Thoracic aorta (tissue), 2 donors: ENCODE measurements around the gene FAM107B. TPM values are rescaled to one million over a fixed set of nuclear protein-coding genes. Genes with fewer than 3 reads are reported as not detected.

Experiments
- ATAC-seq: fragments of 150-250 bp; one replicate; pipeline ENCODE4 v1.8.0; 2017; ENCODE audit warnings: low read depth; ENCODE audit not compliant: insufficient number of reproducible peaks, low FRiP score
- DNase-seq: peaks from one replicate; pipeline ENCODE4 v3.0.0-alpha.2; 2020; ENCODE audit warnings: low spot score
- H3K27ac ChIP-seq, 2 donors: fragments of 200-600 bp; sonication (generic); 1 replicate in 1 of 2; 2 replicates in 1 of 2; pipeline ENCODE4 v1.5.1; 2016; ENCODE audit warnings: mild to moderate bottlenecking in 2 of 2, moderate library complexity in 2 of 2
- H3K27me3 ChIP-seq: fragments of 200-600 bp; sonication (generic); replicated peaks from 2 replicates; pipeline ENCODE4 v1.6.0; 2016; ENCODE audit warnings: mild to moderate bottlenecking; ENCODE audit not compliant: insufficient read depth
- H3K36me3 ChIP-seq: fragments of 200-600 bp; sonication (generic); one replicate; pipeline ENCODE4 v1.5.1; 2016
- H3K4me1 ChIP-seq, 2 donors: fragments of 200-600 bp; sonication (generic); 1 replicate in 1 of 2; 2 replicates in 1 of 2; pipeline versions ENCODE4 v1.5.1 to v1.6.0; 2016; ENCODE audit warnings: low read depth in 2 of 2, mild to moderate bottlenecking in 1 of 2; ENCODE audit not compliant: control insufficient read depth in 1 of 2
- H3K4me3 ChIP-seq: fragments of 200-600 bp; sonication (generic); 2 replicates; pipeline ENCODE4 v1.5.1; 2016; ENCODE audit warnings: mild to moderate bottlenecking
- H3K9me3 ChIP-seq: fragments of 200-600 bp; sonication (generic); 2 replicates; pipeline ENCODE4 v1.5.1; 2016
- total RNA-seq, 2 donors: library from RNA; depleted of rRNA; stranded (reverse); fragments of >200 nt; gene quantifications; one replicate each; pipeline versions ENCODE4 v1.1.0 to v1.2.3, GENCODE V29; 2016
- TF ChIP-seq, protein P1 (sequence below): fragments of 200-600 bp; sonication (generic); IDR thresholded peaks from one replicate; pipeline ENCODE4 v1.5.1; 2019; ENCODE audit warnings: antibody characterized with exemption

The FAM107B gene
- total RNA-seq, 2 donors from 2014 or later = 33.6 to 50.6 TPM

GRCh38 chr10:14540611-14541010, 234.1 kb downstream of the FAM107B start:
- H3K27me3 ChIP-seq = no peaks in the 10 kb centered on the region
- peaks cover 9 to 44% of the 10 kb centered on the region in 2 donors for H3K4me1 ChIP-seq
- ATAC-seq (no peak), DNase-seq (no peak)
- TF ChIP-seq, protein P1, sequence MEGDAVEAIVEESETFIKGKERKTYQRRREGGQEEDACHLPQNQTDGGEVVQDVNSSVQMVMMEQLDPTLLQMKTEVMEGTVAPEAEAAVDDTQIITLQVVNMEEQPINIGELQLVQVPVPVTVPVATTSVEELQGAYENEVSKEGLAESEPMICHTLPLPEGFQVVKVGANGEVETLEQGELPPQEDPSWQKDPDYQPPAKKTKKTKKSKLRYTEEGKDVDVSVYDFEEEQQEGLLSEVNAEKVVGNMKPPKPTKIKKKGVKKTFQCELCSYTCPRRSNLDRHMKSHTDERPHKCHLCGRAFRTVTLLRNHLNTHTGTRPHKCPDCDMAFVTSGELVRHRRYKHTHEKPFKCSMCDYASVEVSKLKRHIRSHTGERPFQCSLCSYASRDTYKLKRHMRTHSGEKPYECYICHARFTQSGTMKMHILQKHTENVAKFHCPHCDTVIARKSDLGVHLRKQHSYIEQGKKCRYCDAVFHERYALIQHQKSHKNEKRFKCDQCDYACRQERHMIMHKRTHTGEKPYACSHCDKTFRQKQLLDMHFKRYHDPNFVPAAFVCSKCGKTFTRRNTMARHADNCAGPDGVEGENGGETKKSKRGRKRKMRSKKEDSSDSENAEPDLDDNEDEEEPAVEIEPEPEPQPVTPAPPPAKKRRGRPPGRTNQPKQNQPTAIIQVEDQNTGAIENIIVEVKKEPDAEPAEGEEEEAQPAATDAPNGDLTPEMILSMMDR = no peak
- no peaks in the 10 kb centered on the region for H3K9me3 ChIP-seq
- H3K27ac ChIP-seq = no peak overlapping the region
- H3K36me3 ChIP-seq = no peaks in the 10 kb centered on the region
- no peak overlapping the region for H3K4me3 ChIP-seq

DNA sequence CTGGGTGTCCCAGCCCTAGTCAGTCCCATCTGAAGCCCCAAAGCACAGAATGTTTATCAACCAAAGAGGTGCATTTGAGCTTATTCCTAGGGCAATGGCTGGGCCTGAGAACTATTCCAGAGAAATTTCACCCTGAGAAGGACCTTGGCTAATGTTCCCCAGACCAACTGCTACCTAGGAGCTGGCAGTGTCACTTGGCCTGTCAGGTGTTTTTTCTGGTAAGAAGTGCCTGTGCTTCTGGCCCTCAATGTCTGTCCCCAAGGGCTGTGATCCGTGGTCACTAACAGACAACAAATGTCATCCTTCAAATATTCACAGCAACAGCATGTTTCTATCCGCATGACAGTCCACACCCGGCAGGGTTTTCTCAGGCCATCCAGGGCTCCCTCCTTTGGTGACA, 234.6 kb downstream of the FAM107B start:
- no peak overlapping the region for H3K27ac ChIP-seq
- H3K4me3 ChIP-seq = no peak overlapping the region
- ATAC-seq = no peak
- H3K27me3 ChIP-seq = no peaks in the 10 kb centered on the region
- H3K9me3 ChIP-seq = no peaks in the 10 kb centered on the region
- TF ChIP-seq, protein P1 = no peak
- peaks cover 9 to 46% of the 10 kb centered on the region in 2 donors for H3K4me1 ChIP-seq
- H3K36me3 ChIP-seq = no peaks in the 10 kb centered on the region
- no peak for DNase-seq

- Histone ChIP-seq H3K27me3 (no peaks in the 10 kb centered on the region), H3K36me3 (no peaks in the 10 kb centered on the region), H3K27ac (no peak overlapping the region), H3K9me3 (no peaks in the 10 kb centered on the region), H3K4me1 (peaks cover 9 to 46% of the 10 kb centered on the region in 2 donors), H3K4me3 (no peak overlapping the region)
- no peak for DNase-seq
- TF ChIP-seq, protein P1 = no peak
- ATAC-seq = no peak
These were observed 235.5 kb downstream of the FAM107B start for GRCh38 chr10:14539176-14539575.

GRCh38 chr10:14536241-14537213, 238.2 kb downstream of the FAM107B start:
- Histone ChIP-seq H3K36me3 (no peaks in the 10 kb centered on the region), H3K9me3 (no peaks in the 10 kb centered on the region), H3K27me3 (no peaks in the 10 kb centered on the region), H3K4me1 (peaks cover 4 to 28% of the 10 kb centered on the region in 2 donors), H3K27ac (peak overlapping the region; percentile 46 to 69), H3K4me3 (peak overlapping the region; percentile 58)
- ATAC-seq (peak; percentile 59), DNase-seq (peak; percentile 35)
- TF ChIP-seq, protein P1 = peak; percentile 50

DNA sequence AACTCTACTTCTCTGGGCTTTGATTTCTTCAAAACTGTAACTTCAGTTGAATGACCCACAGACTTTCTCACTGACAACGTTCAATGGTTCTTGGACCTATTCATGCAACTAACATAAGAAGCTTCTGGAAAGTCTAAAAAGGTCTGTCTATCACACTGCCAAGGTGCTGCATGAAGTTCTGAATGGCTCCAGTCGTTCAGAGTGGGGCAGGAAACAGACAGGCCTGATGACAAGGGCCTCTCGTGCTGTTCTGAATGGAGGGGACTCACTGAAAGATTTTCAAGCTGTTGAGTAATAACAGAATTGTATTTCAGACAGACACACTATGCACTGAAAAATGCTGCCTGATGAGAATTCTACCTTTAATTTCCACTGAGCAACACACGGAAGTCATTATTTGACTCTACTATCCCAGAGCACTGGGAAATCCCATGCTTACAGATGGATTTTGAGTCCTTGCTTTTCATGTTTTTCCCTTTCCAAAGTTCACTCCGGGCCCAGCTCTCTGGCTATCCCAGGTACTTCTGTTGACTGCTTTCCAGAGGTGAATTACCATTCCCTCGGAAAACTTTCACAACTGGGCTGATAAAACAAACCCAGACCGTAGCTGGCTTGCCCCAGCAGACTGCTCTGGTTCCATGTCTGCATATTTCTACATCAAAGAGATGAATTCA, 239.1 kb downstream of the FAM107B start:
- peak overlapping the region; percentile 46 to 69 for H3K27ac ChIP-seq
- no peaks in the 10 kb centered on the region for H3K36me3 ChIP-seq
- H3K9me3 ChIP-seq = no peaks in the 10 kb centered on the region
- ATAC-seq = no peak
- H3K27me3 ChIP-seq = no peaks in the 10 kb centered on the region
- DNase-seq = no peak
- H3K4me3 ChIP-seq = peak overlapping the region; percentile 58
- peaks cover 4 to 28% of the 10 kb centered on the region in 2 donors for H3K4me1 ChIP-seq
- TF ChIP-seq, protein P1 = no peak
